Upper lobe of right lung (tissue), 1 donor: ENCODE data around the gene APPBP2. TPM values are rescaled to one million over a fixed set of nuclear protein-coding genes. Genes with fewer than 3 reads are reported as not detected.

Experiments used
- ATAC-seq: fragments of 200-7000 bp; cut with Tn5 transposase; one replicate; pipeline ENCODE4 v1.9.1; 2020; ENCODE audit warnings: mild to moderate bottlenecking, moderate library complexity
- DNase-seq: peaks from one replicate; pipeline ENCODE4 v3.0.0-alpha.2; 2020
- H3K27ac ChIP-seq: fragments of 200-600 bp; one replicate; pipeline ENCODE4 v1.8.0; 2022
- H3K27me3 ChIP-seq: fragments of 200-600 bp; one replicate; pipeline ENCODE4 v1.8.0; 2022; ENCODE audit warnings: mild to moderate bottlenecking
- H3K36me3 ChIP-seq: fragments of 200-600 bp; one replicate; pipeline ENCODE4 v1.8.0; 2022
- H3K4me1 ChIP-seq: fragments of 200-600 bp; one replicate; pipeline ENCODE4 v1.8.0; 2022
- H3K4me3 ChIP-seq: fragments of 200-600 bp; one replicate; pipeline ENCODE4 v1.8.0; 2022; ENCODE audit warnings: mild to moderate bottlenecking
- H3K9me3 ChIP-seq: fragments of 200-600 bp; one replicate; pipeline ENCODE4 v1.8.0; 2022
- CTCF ChIP-seq: fragments of 200-600 bp; IDR thresholded peaks from one replicate; pipeline ENCODE4 v1.8.0; 2022; ENCODE audit warnings: antibody characterized with exemption
- intact Hi-C: fragments of 100-400 bp; cut with DNase I; formaldehyde crosslinking; loops from one replicate; pipeline ENCODE4 v1.11.0; 2022
- long read RNA-seq: library from polyadenylated mRNA; unstranded; transcript quantifications from one replicate; pipeline ENCODE4 v2.0.0, GENCODE V29; 2021
- total RNA-seq: library from RNA; stranded (reverse); fragmentation: NEBNext Ultra II Directional; extraction: Animal tissue kit (Norgen Biotek cat#: 25700); gene quantifications from one replicate; pipeline ENCODE4 v1.2.1, GENCODE V29; 2021
- donor health status: DM: no; HTN: yes; CAD: no; lungs with severe emphysema.

The APPBP2 gene
- 43.6 TPM for total RNA-seq
- long read RNA-seq, full-length matches to known transcripts = 38 of 55 reads
- long read RNA-seq, partial matches to known transcripts = 3 of 55 reads
- long read RNA-seq, other reads (novel, unspliced or antisense) = 14 of 55 reads

- Histone ChIP-seq H3K4me1 (peaks cover 35% of the 10 kb centered on the region), H3K36me3 (no peaks in the 10 kb centered on the region), H3K27me3 (no peaks in the 10 kb centered on the region), H3K9me3 (no peaks in the 10 kb centered on the region), H3K4me3 (peak within 1 kb of the TSS; percentile 95), H3K27ac (peak within 1 kb of the TSS; percentile 99)
- ATAC-seq = peak; percentile 98
- intact Hi-C loops = no loop called here
- TF ChIP-seq CTCF = no peak
- DNase-seq = peak; percentile 94
Measured at GRCh38 chr17:60525685-60526514, at the start of gene APPBP2. APPBP2 (minus strand) TSS chr17:60526242; CDS start chr17:60525931, 311 bp downstream.

- intact Hi-C loops = no loop called here
- ATAC-seq = no peak
Measured at GRCh38 chr17:60573236-60574051, 47.4 kb upstream of the APPBP2 start.

GRCh38 chr17:60565233-60565632 lies 39.2 kb upstream of the APPBP2 start:
- Histone ChIP-seq H3K9me3 (no peaks in the 10 kb centered on the region), H3K36me3 (no peaks in the 10 kb centered on the region), H3K27ac (no peak overlapping the region), H3K27me3 (no peaks in the 10 kb centered on the region), H3K4me3 (no peak overlapping the region), H3K4me1 (peaks cover 7% of the 10 kb centered on the region)
- ATAC-seq (no peak), DNase-seq (no peak)
- intact Hi-C loops = no loop called here
- no peak for TF ChIP-seq CTCF

More at GRCh38 chr17:60573236-60574051, 47.4 kb upstream of the APPBP2 start:
- peaks cover 19% of the 10 kb centered on the region for H3K4me1 ChIP-seq
- peak overlapping the region; percentile 70 for H3K27ac ChIP-seq
- no peak overlapping the region for H3K4me3 ChIP-seq
- H3K36me3 ChIP-seq = no peaks in the 10 kb centered on the region
- no peaks in the 10 kb centered on the region for H3K27me3 ChIP-seq
- no peaks in the 10 kb centered on the region for H3K9me3 ChIP-seq
- no peak for TF ChIP-seq CTCF
- no peak for DNase-seq

GRCh38 chr17:60563743-60564142 lies 37.7 kb upstream of the APPBP2 start:
- DNase-seq (no peak), ATAC-seq (no peak)
- Histone ChIP-seq H3K4me1 (no peaks in the 10 kb centered on the region), H3K9me3 (no peaks in the 10 kb centered on the region), H3K36me3 (no peaks in the 10 kb centered on the region), H3K4me3 (no peak overlapping the region), H3K27ac (no peak overlapping the region), H3K27me3 (no peaks in the 10 kb centered on the region)
- TF ChIP-seq CTCF = no peak
- intact Hi-C loops = no loop called here

GRCh38 chr17:60562421-60562820 lies 36.4 kb upstream of the APPBP2 start:
- TF ChIP-seq CTCF = no peak
- no peak for DNase-seq
- no peaks in the 10 kb centered on the region for H3K9me3 ChIP-seq
- H3K36me3 ChIP-seq = no peaks in the 10 kb centered on the region
- H3K27ac ChIP-seq = no peak overlapping the region
- ATAC-seq = no peak
- no peaks in the 10 kb centered on the region for H3K4me1 ChIP-seq
- H3K27me3 ChIP-seq = no peaks in the 10 kb centered on the region
- H3K4me3 ChIP-seq = no peak overlapping the region
- intact Hi-C loops = no loop called here
